MCF 10A (cell line): ENCODE results near the gene NFKBIA. TPM values are rescaled to one million over a fixed set of nuclear protein-coding genes. Genes with fewer than 3 reads are reported as not detected.

Experiments
- BruUV-seq: library from RNA; stranded (reverse); fragments of 400-500 nt; replicated peaks from 2 replicates; lab custom pipeline; 2021; lab: Mats Ljungman, UMichigan
- CTCF ChIA-PET: fragments of 300-600 bp; sonication (Branson Sonifier 250); formaldehyde crosslinking; extraction: SDS; loops from one replicate; lab custom pipeline; 2021; ENCODE audit warnings: antibody characterized with exemption, inconsistent platforms; lab: Yijun Ruan, JAX
- POLR2A ChIA-PET: fragments of 300-600, 350-650 bp; sonication (Branson Sonifier 250); formaldehyde crosslinking; extraction: SDS; loops from one replicate; lab custom pipeline; 2020; ENCODE audit warnings: antibody characterized with exemption, inconsistent platforms; lab: Yijun Ruan, JAX
- DNase-seq: peaks from one replicate; pipeline ENCODE4 v3.0.0-alpha.2; 2018; ENCODE audit not compliant: unreplicated experiment
- H3K27ac Mint-ChIP-seq: one replicate; pipeline ENCODE4 v1.8.0; 2022; ENCODE audit warnings: mild to moderate bottlenecking, low read depth, mixed read lengths; ENCODE audit not compliant: unreplicated experiment
- H3K27me3 Mint-ChIP-seq: one replicate; pipeline ENCODE4 v1.8.0; 2022; ENCODE audit warnings: mixed read lengths; ENCODE audit not compliant: insufficient read depth, unreplicated experiment
- H3K36me3 Mint-ChIP-seq: one replicate; pipeline ENCODE4 v1.8.0; 2022; ENCODE audit warnings: mild to moderate bottlenecking, moderate library complexity, mixed read lengths; ENCODE audit not compliant: insufficient read depth, unreplicated experiment
- H3K4me1 Mint-ChIP-seq: one replicate; pipeline ENCODE4 v1.8.0; 2022; ENCODE audit warnings: mixed read lengths; ENCODE audit not compliant: insufficient read depth, unreplicated experiment
- H3K4me3 Mint-ChIP-seq: one replicate; pipeline ENCODE4 v1.8.0; 2022; ENCODE audit warnings: mild to moderate bottlenecking, moderate library complexity, mixed read lengths; ENCODE audit not compliant: unreplicated experiment
- H3K9me3 Mint-ChIP-seq: one replicate; pipeline ENCODE4 v1.8.0; 2022; ENCODE audit warnings: mixed read lengths; ENCODE audit not compliant: unreplicated experiment
- intact Hi-C: fragments of 100-400 bp; cut with micrococcal nuclease; formaldehyde crosslinking; loops from 2 replicates; pipeline ENCODE4 v1.14.1; 2022
- total RNA-seq: library from RNA; stranded (reverse); gene quantifications from 2 replicates; pipeline ENCODE4 v1.2.3, GENCODE V29; 2022
- TF ChIP-seq, protein P1 (sequence below): fragments of 200-600 bp; IDR thresholded peaks from one replicate; pipeline ENCODE4 v1.8.0; 2022; ENCODE audit warnings: antibody characterized with exemption, mild to moderate bottlenecking; ENCODE audit not compliant: unreplicated experiment

The NFKBIA gene
- total RNA-seq, 1 experiment from 2014 or later, result 112 TPM

GRCh38 chr14:35366521-35366976 lies 38.0 kb downstream of the NFKBIA start:
- POLR2A ChIA-PET, result interaction anchor here (2.5 to 2.6 kb wide), 2 partner anchors 8 to 37 kb away, joined by 34 to 36 read pairs; partner anchors contain the start of gene NFKBIA
- Mint-ChIP-seq H3K4me1 (peaks cover 5% of the 10 kb centered on the region), H3K27me3 (no peaks in the 10 kb centered on the region), H3K27ac (no peak overlapping the region), H3K36me3 (peaks cover 5% of the 10 kb centered on the region), H3K4me3 (no peak overlapping the region), H3K9me3 (no peaks in the 10 kb centered on the region)
- no TSS peak for BruUV-seq
- TF ChIP-seq, protein P1, sequence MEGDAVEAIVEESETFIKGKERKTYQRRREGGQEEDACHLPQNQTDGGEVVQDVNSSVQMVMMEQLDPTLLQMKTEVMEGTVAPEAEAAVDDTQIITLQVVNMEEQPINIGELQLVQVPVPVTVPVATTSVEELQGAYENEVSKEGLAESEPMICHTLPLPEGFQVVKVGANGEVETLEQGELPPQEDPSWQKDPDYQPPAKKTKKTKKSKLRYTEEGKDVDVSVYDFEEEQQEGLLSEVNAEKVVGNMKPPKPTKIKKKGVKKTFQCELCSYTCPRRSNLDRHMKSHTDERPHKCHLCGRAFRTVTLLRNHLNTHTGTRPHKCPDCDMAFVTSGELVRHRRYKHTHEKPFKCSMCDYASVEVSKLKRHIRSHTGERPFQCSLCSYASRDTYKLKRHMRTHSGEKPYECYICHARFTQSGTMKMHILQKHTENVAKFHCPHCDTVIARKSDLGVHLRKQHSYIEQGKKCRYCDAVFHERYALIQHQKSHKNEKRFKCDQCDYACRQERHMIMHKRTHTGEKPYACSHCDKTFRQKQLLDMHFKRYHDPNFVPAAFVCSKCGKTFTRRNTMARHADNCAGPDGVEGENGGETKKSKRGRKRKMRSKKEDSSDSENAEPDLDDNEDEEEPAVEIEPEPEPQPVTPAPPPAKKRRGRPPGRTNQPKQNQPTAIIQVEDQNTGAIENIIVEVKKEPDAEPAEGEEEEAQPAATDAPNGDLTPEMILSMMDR, result no peak
- CTCF ChIA-PET, result interaction anchor here (2.4 kb wide), 1 partner anchor 27 kb away, joined by 8 read pairs; no protein-coding TSS in a partner anchor
- intact Hi-C loops, result no loop called here
- no peak for DNase-seq

DNA sequence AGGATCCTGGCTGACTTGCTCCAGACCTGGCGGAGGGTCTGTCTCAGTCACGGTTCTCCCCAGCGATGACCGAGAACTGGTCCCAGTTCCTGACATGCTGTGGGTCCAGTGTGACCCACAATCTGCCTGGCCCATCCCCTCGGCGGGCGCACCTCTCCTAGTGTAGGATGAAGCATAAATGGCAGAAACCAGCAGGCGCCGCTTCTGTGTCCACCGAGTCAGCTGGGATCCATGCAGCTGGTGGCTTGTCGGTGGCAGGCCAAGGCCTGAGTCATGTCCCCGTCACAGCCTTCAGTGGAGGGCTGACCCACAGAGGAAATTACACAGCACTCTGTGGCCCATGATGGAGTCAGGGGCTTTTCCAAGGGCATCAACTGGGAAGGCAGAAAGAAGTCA lies 38.5 kb downstream of the NFKBIA start:
- Mint-ChIP-seq H3K27me3 (no peaks in the 10 kb centered on the region), H3K4me3 (no peak overlapping the region), H3K36me3 (peaks cover 5% of the 10 kb centered on the region), H3K27ac (peak overlapping the region; percentile 81), H3K9me3 (no peaks in the 10 kb centered on the region), H3K4me1 (peaks cover 5% of the 10 kb centered on the region)
- TF ChIP-seq, protein P1, result no peak
- ChIA-PET POLR2A (interaction anchor here (1.2 to 2.6 kb wide), 7 partner anchors 9 to 74 kb away, joined by 4 to 36 read pairs (median 10); partner anchors contain the start of genes NFKBIA and PSMA6), CTCF (interaction anchor here (0.8 to 2.4 kb wide), 6 partner anchors 10 to 136 kb away, joined by 3 to 8 read pairs (median 4); partner anchors contain the start of gene NFKBIA)
- no peak for DNase-seq
- BruUV-seq, result no TSS peak
- intact Hi-C loops, result no loop called here

DNA sequence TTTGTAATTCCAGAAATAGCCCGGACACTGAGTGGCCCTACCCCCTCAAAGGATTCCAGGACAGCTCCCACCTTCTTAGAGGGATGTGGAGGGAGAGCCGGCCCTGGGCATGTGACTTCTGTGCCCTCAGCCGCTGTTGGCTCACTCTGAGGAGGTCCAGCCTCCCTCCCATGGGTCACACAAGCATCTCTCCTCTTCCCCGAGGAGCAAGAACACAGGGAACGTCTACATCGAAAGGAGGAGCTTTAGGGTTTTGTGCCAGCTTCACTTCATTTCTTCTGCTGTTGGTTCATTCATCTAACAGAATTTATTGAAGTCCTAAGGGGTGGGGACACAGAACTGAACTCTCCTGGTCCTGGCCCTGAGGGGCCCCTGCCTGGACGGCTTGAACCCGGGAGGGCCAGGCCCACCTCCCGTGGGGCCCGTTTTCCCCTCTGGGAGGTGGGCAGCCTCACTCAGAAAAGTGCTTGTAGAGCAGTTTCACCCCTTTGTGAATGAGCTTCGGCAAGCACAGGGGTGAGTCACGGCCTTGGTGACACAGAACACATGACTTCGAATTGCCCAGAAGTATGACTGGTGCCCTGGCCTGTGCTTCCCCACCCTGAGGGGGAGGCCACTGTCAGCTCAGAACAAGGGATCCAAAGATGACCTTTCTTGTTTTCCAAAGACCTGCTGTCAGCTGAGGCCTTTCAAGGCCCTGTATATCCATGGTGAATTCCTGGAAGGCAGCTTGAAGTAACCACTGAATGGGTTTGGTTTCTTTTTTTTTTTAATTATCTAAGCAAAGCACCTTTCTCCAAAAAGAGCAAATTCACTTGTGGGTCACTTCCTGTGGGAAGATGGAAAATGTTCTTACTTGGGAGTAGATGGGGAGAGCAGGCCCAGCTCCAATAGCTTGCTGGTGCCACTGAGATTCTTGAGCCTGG lies 39.2 kb downstream of the NFKBIA start:
- intact Hi-C loops, result no loop called here
- H3K27me3 Mint-ChIP-seq, result no peaks in the 10 kb centered on the region

More for the DNA sequence above, 39.2 kb downstream of the NFKBIA start:
- Mint-ChIP-seq H3K27ac (peak overlapping the region; percentile 81), H3K36me3 (peaks cover 5% of the 10 kb centered on the region), H3K4me3 (no peak overlapping the region), H3K4me1 (peaks cover 5% of the 10 kb centered on the region), H3K9me3 (no peaks in the 10 kb centered on the region)
- TF ChIP-seq, protein P1, result no peak
- ChIA-PET POLR2A (interaction anchor here (0.6 to 2.6 kb wide), 11 partner anchors 9 to 151 kb away, joined by 3 to 36 read pairs (median 9); partner anchors contain the start of genes NFKBIA and PSMA6), CTCF (interaction anchor here (0.7 to 2.4 kb wide), 7 partner anchors 9 to 225 kb away, joined by 3 to 8 read pairs (median 4); partner anchors contain the start of gene NFKBIA)
- peak; percentile 82 for DNase-seq
- no TSS peak for BruUV-seq
